CD14-positive monocyte (primary cell): Measurements from ENCODE around the gene HEPH. TPM values are rescaled to one million over a fixed set of nuclear protein-coding genes. Genes with fewer than 3 reads are reported as not detected.

Source experiments
- DNase-seq, 3 donors: peaks; one replicate each; pipeline ENCODE4 v3.0.0-alpha.2; 2011 to 2022
- H2AFZ ChIP-seq: 2 replicates; pipeline ENCODE4 v1.6.0; 2012; ENCODE audit warnings: mild to moderate bottlenecking, low read depth, low read length, inconsistent platforms; ENCODE audit not compliant: insufficient read depth, poor library complexity, severe bottlenecking
- H3K27ac ChIP-seq, 2 donors: 1 replicate in 1 of 2; 2 replicates in 1 of 2; pipeline ENCODE4 v1.5.1; 2012 to 2013; ENCODE audit warnings: low read length in 2 of 2, control low read depth in 1 of 2, inconsistent platforms in 1 of 2, low read depth in 1 of 2, mild to moderate bottlenecking in 1 of 2
- H3K27me3 ChIP-seq, 2 donors: one replicate each; pipeline versions ENCODE4 v1.6.0 to v1.6.1; 2011 to 2013; ENCODE audit warnings: low read length in 2 of 2; ENCODE audit not compliant: control insufficient read depth in 2 of 2, insufficient read depth in 2 of 2
- H3K36me3 ChIP-seq, 2 donors: replicated peaks in 1 of 2; 1 replicate in 1 of 2; 2 replicates in 1 of 2; pipeline versions ENCODE4 v1.5.1 to v1.6.1; 2012 to 2013; ENCODE audit warnings: low read length in 2 of 2, control low read depth in 1 of 2, inconsistent platforms in 1 of 2, mild to moderate bottlenecking in 1 of 2; ENCODE audit not compliant: insufficient read depth in 2 of 2, control insufficient read depth in 1 of 2
- H3K4me1 ChIP-seq, 2 donors: 1 replicate in 1 of 2; 2 replicates in 1 of 2; pipeline versions ENCODE4 v1.5.1 to v1.6.1; 2012 to 2013; ENCODE audit warnings: low read length in 2 of 2, control low read depth in 1 of 2, inconsistent platforms in 1 of 2, mild to moderate bottlenecking in 1 of 2, moderate library complexity in 1 of 2; ENCODE audit not compliant: insufficient read depth in 2 of 2, control insufficient read depth in 1 of 2
- H3K4me2 ChIP-seq: replicated peaks from 2 replicates; pipeline ENCODE3; 2012; ENCODE audit warnings: low read length, moderate library complexity, mild to moderate bottlenecking; ENCODE audit not compliant: poor library complexity, severe bottlenecking; ENCODE audit errors: extremely low read depth
- H3K4me3 ChIP-seq, 3 experiments: fragments of 200-600 bp in 1 of 3; sonication (generic) in 1 of 3; replicated peaks in 1 of 3; 1 replicate in 2 of 3; 2 replicates in 1 of 3; pipeline ENCODE4 v1.5.1; 2011 to 2013; ENCODE audit warnings: low read length in 3 of 3, mild to moderate bottlenecking in 3 of 3, control low read depth in 2 of 3, low read depth in 2 of 3, inconsistent platforms in 1 of 3, moderate library complexity in 1 of 3
- H3K79me2 ChIP-seq: 2 replicates; pipeline ENCODE4 v1.6.0; 2012; ENCODE audit warnings: mild to moderate bottlenecking, control low read depth, inconsistent platforms, low read length, moderate library complexity; ENCODE audit not compliant: insufficient read depth
- H3K9ac ChIP-seq: 2 replicates; pipeline ENCODE4 v1.6.0; 2017; ENCODE audit warnings: low read length, mild to moderate bottlenecking; ENCODE audit not compliant: insufficient read depth, poor library complexity, severe bottlenecking
- H3K9me3 ChIP-seq, 2 donors: replicated peaks in 1 of 2; 1 replicate in 1 of 2; 2 replicates in 1 of 2; pipeline versions ENCODE4 v1.5.1 to v1.6.1; 2012 to 2013; ENCODE audit warnings: low read length in 2 of 2, control low read depth in 1 of 2; ENCODE audit not compliant: control insufficient read depth in 1 of 2, insufficient read depth in 1 of 2
- H4K20me1 ChIP-seq: 2 replicates; pipeline ENCODE4 v1.6.0; 2012; ENCODE audit warnings: mild to moderate bottlenecking, low read length, control low read depth, moderate library complexity; ENCODE audit not compliant: insufficient read depth
- H3K27ac Mint-ChIP-seq, 7 donors: one replicate each; pipeline ENCODE4 v1.8.0; 2020; ENCODE audit warnings: mild to moderate bottlenecking in 7 of 7, mixed read lengths in 7 of 7, moderate library complexity in 6 of 7, inconsistent platforms in 2 of 7
- H3K27me3 Mint-ChIP-seq, 3 donors: one replicate each; pipeline ENCODE4 v1.8.0; 2021 to 2022; ENCODE audit warnings: low read depth in 3 of 3, mild to moderate bottlenecking in 3 of 3, mixed read lengths in 3 of 3, moderate library complexity in 3 of 3, inconsistent platforms in 1 of 3
- H3K36me3 Mint-ChIP-seq, 2 donors: one replicate each; pipeline ENCODE4 v1.8.0; 2020; ENCODE audit warnings: mixed read lengths in 2 of 2, inconsistent platforms in 1 of 2, mild to moderate bottlenecking in 1 of 2
- H3K4me1 Mint-ChIP-seq: one replicate; pipeline ENCODE4 v1.8.0; 2020; ENCODE audit warnings: mild to moderate bottlenecking, mixed read lengths
- H3K4me3 Mint-ChIP-seq, 2 donors: one replicate each; pipeline ENCODE4 v1.8.0; 2020; ENCODE audit warnings: mild to moderate bottlenecking in 2 of 2, mixed read lengths in 2 of 2, moderate library complexity in 1 of 2
- H3K9me3 Mint-ChIP-seq, 7 donors: one replicate each; pipeline ENCODE4 v1.8.0; 2020 to 2022; ENCODE audit warnings: mixed read lengths in 7 of 7, mild to moderate bottlenecking in 6 of 7, moderate library complexity in 6 of 7, inconsistent platforms in 2 of 7
- CTCF ChIP-seq: fragments of 200-600 bp; IDR thresholded peaks from one replicate; pipeline ENCODE4 v1.8.0; 2022; ENCODE audit warnings: antibody characterized with exemption, mild to moderate bottlenecking
- WGBS: methylation state at CpG from one replicate; pipeline ENCODE4 v1.1.5; 2013; ENCODE audit warnings: missing lambda C conversion rate; ENCODE audit not compliant: insufficient coverage; 5-methylcytosine and 5-hydroxymethylcytosine counted together
- intact Hi-C, 2 donors: fragments of 100-400 bp; cut with micrococcal nuclease; formaldehyde crosslinking; loops; one replicate each; pipeline versions ENCODE4 v1.15.0 to v1.15.1; 2023
- polyA plus RNA-seq, 3 donors: library from polyadenylated mRNA; depleted of rRNA in 1 of 3; unstranded in 2 of 3; stranded (reverse) in 1 of 3; fragments of 300-500 nt in 2 of 3; fragments of >200 nt in 1 of 3; fragmentation: Illumina TruSeq in 2 of 3; gene quantifications; 1 replicate in 2 of 3; 2 replicates in 1 of 3; pipeline ENCODE4 v1.2.3, GENCODE V29; 2012 to 2021

HEPH gene
- polyA plus RNA-seq, 3 donors = 0.01 TPM; not detected in 2

GRCh38 chrX:66149519-66149918 is 14.5 kb upstream of the HEPH start:
- Histone ChIP-seq H2AFZ (no peak overlapping the region), H3K27ac (no peak overlapping the region), H3K27me3 (peaks cover 0 to 49% of the 10 kb centered on the region in 2 donors), H3K9me3 (no peaks in the 10 kb centered on the region), H3K9ac (no peak overlapping the region), H3K4me3 (no peak overlapping the region), H3K4me1 (no peaks in the 10 kb centered on the region), H3K36me3 (no peaks in the 10 kb centered on the region), H3K79me2 (no peaks in the 10 kb centered on the region), H3K4me2 (no peak overlapping the region), H4K20me1 (no peaks in the 10 kb centered on the region)
- Mint-ChIP-seq H3K9me3 (peaks cover 0 to 2% (median 0%) of the 10 kb centered on the region in 7 donors), H3K27me3 (peaks cover 0 to 33% (median 0%) of the 10 kb centered on the region in 3 donors), H3K27ac (no peak overlapping the region), H3K4me1 (no peaks in the 10 kb centered on the region), H3K4me3 (no peak overlapping the region), H3K36me3 (no peaks in the 10 kb centered on the region)
- DNase-seq = no peak
- TF ChIP-seq CTCF = no peak
- intact Hi-C loops = no loop called here
- WGBS = no CpG with 5 or more reads among the region's 1 CpG

GRCh38 chrX:66150163-66150562 is 13.9 kb upstream of the HEPH start:
- no peak for TF ChIP-seq CTCF
- Mint-ChIP-seq H3K36me3 (no peaks in the 10 kb centered on the region), H3K4me3 (no peak overlapping the region), H3K27ac (no peak overlapping the region), H3K9me3 (peaks cover 0 to 2% (median 0%) of the 10 kb centered on the region in 7 donors), H3K27me3 (peaks cover 0 to 33% (median 0%) of the 10 kb centered on the region in 3 donors), H3K4me1 (no peaks in the 10 kb centered on the region)
- Histone ChIP-seq H3K9me3 (no peaks in the 10 kb centered on the region), H4K20me1 (no peaks in the 10 kb centered on the region), H3K9ac (no peak overlapping the region), H3K36me3 (no peaks in the 10 kb centered on the region), H3K4me2 (no peak overlapping the region), H3K4me3 (no peak overlapping the region), H3K27me3 (peaks cover 0 to 46% of the 10 kb centered on the region in 2 donors), H3K79me2 (no peaks in the 10 kb centered on the region), H2AFZ (no peak overlapping the region), H3K4me1 (no peaks in the 10 kb centered on the region), H3K27ac (no peak overlapping the region)
- intact Hi-C loops = no loop called here
- no peak for DNase-seq
